GM18498 (cell line): ENCODE results near the gene UGT1A10.

Experiments used
- ATAC-seq: cut with Tn5 transposase; IDR thresholded peaks from one replicate; pipeline ENCODE4 v1.9.1; 2021; ENCODE audit warnings: mild to moderate bottlenecking, moderate library complexity; ENCODE audit not compliant: unreplicated experiment

Gene UGT1A10

GRCh38 chr2:233801357-233802131 lies 165.3 kb downstream of the UGT1A10 start:
- ATAC-seq: no peak

- no peak for ATAC-seq
Measured at GRCh38 chr2:233802132-233802815, 166.0 kb downstream of the UGT1A10 start.

GRCh38 chr2:233803292-233803911 lies 167.2 kb downstream of the UGT1A10 start:
- ATAC-seq: no peak

- ATAC-seq: no peak
Measured at GRCh38 chr2:233803994-233804393, 167.7 kb downstream of the UGT1A10 start.

- no peak for ATAC-seq
Measured at GRCh38 chr2:233807215-233807865, 171.1 kb downstream of the UGT1A10 start.

GRCh38 chr2:233807966-233808935 lies 172.0 kb downstream of the UGT1A10 start:
- no peak for ATAC-seq

GRCh38 chr2:233810385-233810784 lies 174.1 kb downstream of the UGT1A10 start:
- ATAC-seq: no peak

- ATAC-seq: no peak
Measured at GRCh38 chr2:233811087-233811486, 174.8 kb downstream of the UGT1A10 start.

GRCh38 chr2:233811732-233812131 lies 175.5 kb downstream of the UGT1A10 start:
- no peak for ATAC-seq

- ATAC-seq: no peak
Measured at GRCh38 chr2:233813236-233814055, 177.2 kb downstream of the UGT1A10 start.

GRCh38 chr2:233814056-233814835 lies 178.0 kb downstream of the UGT1A10 start:
- no peak for ATAC-seq

GRCh38 chr2:233815861-233816260 lies 179.6 kb downstream of the UGT1A10 start:
- ATAC-seq: no peak

- no peak for ATAC-seq
Measured at GRCh38 chr2:233816334-233816733, 180.1 kb downstream of the UGT1A10 start.

- ATAC-seq: no peak
Measured at GRCh38 chr2:233816771-233817170, 180.5 kb downstream of the UGT1A10 start.

GRCh38 chr2:233817361-233817911 lies 181.2 kb downstream of the UGT1A10 start:
- ATAC-seq: no peak

- ATAC-seq: no peak
Measured at GRCh38 chr2:233817995-233818638, 181.9 kb downstream of the UGT1A10 start.

- ATAC-seq: no peak
Measured at GRCh38 chr2:233818639-233819621, 182.7 kb downstream of the UGT1A10 start.
